ENCODE results near the gene TMEM214. TPM values are rescaled to one million over a fixed set of nuclear protein-coding genes. Genes with fewer than 3 reads are reported as not detected.

TMEM214 gene
- total RNA-seq, 2 donors from 2014 or later = 76.6 to 121 TPM

DNA sequence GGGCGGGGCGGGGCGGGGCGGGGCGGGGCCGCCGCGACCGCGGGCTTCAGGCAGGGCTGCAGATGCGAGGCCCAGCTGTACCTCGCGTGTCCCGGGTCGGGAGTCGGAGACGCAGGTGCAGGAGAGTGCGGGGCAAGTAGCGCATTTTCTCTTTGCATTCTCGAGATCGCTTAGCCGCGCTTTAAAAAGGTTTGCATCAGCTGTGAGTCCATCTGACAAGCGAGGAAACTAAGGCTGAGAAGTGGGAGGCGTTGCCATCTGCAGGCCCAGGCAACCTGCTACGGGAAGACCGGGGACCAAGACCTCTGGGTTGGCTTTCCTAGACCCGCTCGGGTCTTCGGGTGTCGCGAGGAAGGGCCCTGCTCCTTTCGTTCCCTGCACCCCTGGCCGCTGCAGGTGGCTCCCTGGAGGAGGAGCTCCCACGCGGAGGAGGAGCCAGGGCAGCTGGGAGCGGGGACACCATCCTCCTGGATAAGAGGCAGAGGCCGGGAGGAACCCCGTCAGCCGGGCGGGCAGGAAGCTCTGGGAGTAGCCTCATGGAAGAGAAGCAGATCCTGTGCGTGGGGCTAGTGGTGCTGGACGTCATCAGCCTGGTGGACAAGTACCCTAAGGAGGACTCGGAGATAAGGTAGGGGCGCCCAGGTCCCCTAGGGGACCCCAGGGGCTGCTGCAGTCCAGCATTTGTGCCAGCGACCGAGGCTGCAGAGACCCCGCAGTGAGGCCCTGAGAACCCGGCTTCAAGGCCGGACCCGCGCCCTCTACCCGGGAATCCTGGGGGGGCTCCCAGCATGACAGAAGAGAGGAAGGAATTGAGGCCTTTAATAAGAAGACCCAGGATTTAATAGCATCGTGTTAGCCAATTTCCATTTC is 54.2 kb downstream of the TMEM214 start, which contains the start of gene KHK:
TSS of gene KHK (plus strand) at position 49 of the 870 bp plus-strand sequence. CDS start at position 537, 488 bp downstream.
- DNase-seq = peak; percentile 79
- TF ChIP-seq, protein P1, sequence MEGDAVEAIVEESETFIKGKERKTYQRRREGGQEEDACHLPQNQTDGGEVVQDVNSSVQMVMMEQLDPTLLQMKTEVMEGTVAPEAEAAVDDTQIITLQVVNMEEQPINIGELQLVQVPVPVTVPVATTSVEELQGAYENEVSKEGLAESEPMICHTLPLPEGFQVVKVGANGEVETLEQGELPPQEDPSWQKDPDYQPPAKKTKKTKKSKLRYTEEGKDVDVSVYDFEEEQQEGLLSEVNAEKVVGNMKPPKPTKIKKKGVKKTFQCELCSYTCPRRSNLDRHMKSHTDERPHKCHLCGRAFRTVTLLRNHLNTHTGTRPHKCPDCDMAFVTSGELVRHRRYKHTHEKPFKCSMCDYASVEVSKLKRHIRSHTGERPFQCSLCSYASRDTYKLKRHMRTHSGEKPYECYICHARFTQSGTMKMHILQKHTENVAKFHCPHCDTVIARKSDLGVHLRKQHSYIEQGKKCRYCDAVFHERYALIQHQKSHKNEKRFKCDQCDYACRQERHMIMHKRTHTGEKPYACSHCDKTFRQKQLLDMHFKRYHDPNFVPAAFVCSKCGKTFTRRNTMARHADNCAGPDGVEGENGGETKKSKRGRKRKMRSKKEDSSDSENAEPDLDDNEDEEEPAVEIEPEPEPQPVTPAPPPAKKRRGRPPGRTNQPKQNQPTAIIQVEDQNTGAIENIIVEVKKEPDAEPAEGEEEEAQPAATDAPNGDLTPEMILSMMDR (IDR thresholded peaks at IDR 0.05) = peak; percentile 8
- Histone ChIP-seq H3K36me3 (no peaks in the 10 kb centered on the region), H3K4me1 (peaks cover 10% of the 10 kb centered on the region), H3K9ac (ENCODE audit: low read depth in 2 of 2, low read length in 2 of 2) (peak within 1 kb of the TSS; percentile 77 to 84), H3K27me3 (no peaks in the 10 kb centered on the region), H3K9me3 (no peaks in the 10 kb centered on the region), H3K4me3 (peak within 1 kb of the TSS; percentile 75), H3K27ac (peak within 1 kb of the TSS; percentile 91)
- intact Hi-C loops (cut with DNase I) = loop anchor here (10.0 kb wide), 1 partner anchor 52 kb away; the partner anchor contains the start of gene TMEM214

GRCh38 chr2:27087823-27088410 is 55.2 kb downstream of the TMEM214 start:
- Histone ChIP-seq H3K4me1 (peaks cover 14% of the 10 kb centered on the region), H3K27ac (no peak overlapping the region), H3K27me3 (no peaks in the 10 kb centered on the region), H3K36me3 (no peaks in the 10 kb centered on the region), H3K9me3 (no peaks in the 10 kb centered on the region), H3K4me3 (no peak overlapping the region), H3K9ac (ENCODE audit: low read depth in 2 of 2, low read length in 2 of 2) (peak overlapping the region in 1 of 2 donors; percentile 53)
- TF ChIP-seq, protein P1 (IDR thresholded peaks at IDR 0.05) = no peak
- DNase-seq = no peak
- intact Hi-C loops (cut with DNase I) = loop anchor here (10.0 kb wide), 1 partner anchor 53 kb away; the partner anchor contains the start of gene TMEM214

GRCh38 chr2:27088634-27089033 is 55.9 kb downstream of the TMEM214 start:
- TF ChIP-seq, protein P1 (IDR thresholded peaks at IDR 0.05) = no peak
- Histone ChIP-seq H3K36me3 (no peaks in the 10 kb centered on the region), H3K27me3 (no peaks in the 10 kb centered on the region), H3K4me1 (peaks cover 19% of the 10 kb centered on the region), H3K9me3 (no peaks in the 10 kb centered on the region), H3K4me3 (no peak overlapping the region), H3K9ac (ENCODE audit: low read depth in 2 of 2, low read length in 2 of 2) (no peak overlapping the region), H3K27ac (no peak overlapping the region)
- intact Hi-C loops (cut with DNase I) = loop anchor here (10.0 kb wide), 1 partner anchor 54 kb away; the partner anchor contains the start of gene TMEM214
- DNase-seq = no peak

GRCh38 chr2:27089111-27089954 is 56.6 kb downstream of the TMEM214 start:
- H3K9ac ChIP-seq (ENCODE audit: low read depth in 2 of 2, low read length in 2 of 2) = no peak overlapping the region
- intact Hi-C loops (cut with DNase I) = loop anchor here (10.0 kb wide), 1 partner anchor 55 kb away; the partner anchor contains the start of gene TMEM214
- no peak overlapping the region for H3K4me3 ChIP-seq
- peaks cover 23% of the 10 kb centered on the region for H3K4me1 ChIP-seq
- H3K27me3 ChIP-seq = no peaks in the 10 kb centered on the region
- H3K27ac ChIP-seq = no peak overlapping the region
- TF ChIP-seq, protein P1 (IDR thresholded peaks at IDR 0.05) = no peak
- H3K36me3 ChIP-seq = no peaks in the 10 kb centered on the region
- no peak for DNase-seq
- no peaks in the 10 kb centered on the region for H3K9me3 ChIP-seq

Other genes starting within 250 kb of the TMEM214 start
- gene CENPA, start 246.9 kb upstream of the TMEM214 start, total RNA-seq = 10 to 100 TPM in 1 of 2 donors, 1 to 10 TPM in 1; 6.5 to 22.7 TPM
- under 1 TPM; 0.24 to 0.35 TPM for gene DPYSL5, start 184.8 kb upstream of the TMEM214 start, total RNA-seq
- 10 to 100 TPM; 21.6 to 22.0 TPM for gene MAPRE3, start 62.3 kb upstream of the TMEM214 start, total RNA-seq
- gene AGBL5, start 18.7 kb downstream of the TMEM214 start, total RNA-seq = 10 to 100 TPM; 15.1 to 16.8 TPM
- gene OST4, start 38.7 kb downstream of the TMEM214 start, total RNA-seq = 100 to 1,000 TPM; 272 to 331 TPM
- 10 to 100 TPM; 20.2 to 43.0 TPM for gene EMILIN1, start 45.6 kb downstream of the TMEM214 start, total RNA-seq
- 10 to 100 TPM in 1 of 2 donors, 1 to 10 TPM in 1; 8.9 to 20.3 TPM for gene KHK, start 53.8 kb downstream of the TMEM214 start, total RNA-seq
- 1 to 10 TPM; 1.3 to 3.1 TPM for gene CGREF1, start 86.2 kb downstream of the TMEM214 start, total RNA-seq
- not detected for gene ABHD1, start 90.8 kb downstream of the TMEM214 start, total RNA-seq
- 10 to 100 TPM; 42.7 to 72.1 TPM for gene PREB, start 101.7 kb downstream of the TMEM214 start, total RNA-seq
- not detected for gene PRR30, start 106.4 kb downstream of the TMEM214 start, total RNA-seq
- under 1 TPM; 0.05 to 0.07 TPM for gene TCF23, start 116.0 kb downstream of the TMEM214 start, total RNA-seq
- 10 to 100 TPM; 80.7 to 83.4 TPM for gene ATRAID, start 179.1 kb downstream of the TMEM214 start, total RNA-seq
- 10 to 100 TPM; 19.4 to 57.5 TPM for gene SLC5A6, start 179.3 kb downstream of the TMEM214 start, total RNA-seq
- gene CAD, start 184.4 kb downstream of the TMEM214 start, total RNA-seq = 10 to 100 TPM; 11.1 to 49.1 TPM
- not detected for gene SLC30A3, start 230.1 kb downstream of the TMEM214 start, total RNA-seq
- gene DNAJC5G, start 242.5 kb downstream of the TMEM214 start, total RNA-seq = not detected
- gene TRIM54, start 249.5 kb downstream of the TMEM214 start, total RNA-seq = under 1 TPM in 1 of 2 donors, not detected in 1; 0.24 TPM